Activated T-helper 1 cell treated with anti-CD3 and anti-CD28 coated beads, Interleukin-12 subunit alpha, Interleukin-12 subunit beta, Interleukin-2, Interleukin-4 antibody, amounts not matched to agents 30 ng/mL and 10 ng/mL and 1 ng/mL, durations not matched to agents 14 hours and 24 hours and 36 hours (primary cell): ENCODE measurements around the gene TRMT10C. TPM values are rescaled to one million over a fixed set of nuclear protein-coding genes. Genes with fewer than 3 reads are reported as not detected.
A peak's percentile ranks its signal among the peaks of the same experiment; 100 is the strongest.
"Not testable (repeated sequence)": the region's sequence is repeated elsewhere in the genome, so short reads cannot be mapped to it uniquely, and the experiment has no call there.

Experiments
- DNase-seq: peaks from one replicate; pipeline ENCODE4 v3.0.0; 2021; ENCODE audit warnings: low spot score
- H3K27ac Mint-ChIP-seq: one replicate; pipeline ENCODE4 v1.8.0; 2021; ENCODE audit warnings: mild to moderate bottlenecking, mixed read lengths
- H3K27me3 Mint-ChIP-seq: one replicate; pipeline ENCODE4 v1.8.0; 2022; ENCODE audit warnings: mild to moderate bottlenecking, moderate library complexity, mixed read lengths; ENCODE audit not compliant: insufficient read depth
- H3K36me3 Mint-ChIP-seq: one replicate; pipeline ENCODE4 v1.8.0; 2021; ENCODE audit warnings: low read depth, mixed read lengths
- H3K4me1 Mint-ChIP-seq: one replicate; pipeline ENCODE4 v1.8.0; 2021; ENCODE audit warnings: low read depth, mixed read lengths
- H3K4me3 Mint-ChIP-seq: one replicate; pipeline ENCODE4 v1.8.0; 2021; ENCODE audit warnings: mild to moderate bottlenecking, moderate library complexity, mixed read lengths
- H3K9me3 Mint-ChIP-seq: one replicate; pipeline ENCODE4 v1.8.0; 2021; ENCODE audit warnings: mixed read lengths
- intact Hi-C: fragments of 100-400 bp; cut with micrococcal nuclease; formaldehyde crosslinking; loops from one replicate; pipeline ENCODE4 v1.15.1; 2024
- total RNA-seq: library from RNA; stranded (reverse); gene quantifications from 2 replicates; pipeline ENCODE4 v1.2.3, GENCODE V29; 2022

The TRMT10C gene
- total RNA-seq, 1 donor from 2014 or later = 59.9 TPM

- intact Hi-C loops = loop anchor here (1.0 kb wide), 2 partner anchors 13 to 30 kb away; partner anchors contain the start of gene TRMT10C
- Mint-ChIP-seq H3K27me3 (no peaks in the 10 kb centered on the region), H3K36me3 (peaks cover 11% of the 10 kb centered on the region), H3K4me3 (peak overlapping the region; percentile 17), H3K9me3 (peaks cover 9% of the 10 kb centered on the region), H3K27ac (peak overlapping the region; percentile 34), H3K4me1 (peaks cover 35% of the 10 kb centered on the region)
- DNase-seq = no peak
Measured at GRCh38 chr3:101531473-101532086, 30.1 kb upstream of the TRMT10C start.

GRCh38 chr3:101532783-101533602 lies 28.7 kb upstream of the TRMT10C start:
- H3K4me1 Mint-ChIP-seq = peaks cover 35% of the 10 kb centered on the region
- no peak for DNase-seq
- H3K27me3 Mint-ChIP-seq = no peaks in the 10 kb centered on the region
- peaks cover 8% of the 10 kb centered on the region for H3K36me3 Mint-ChIP-seq
- H3K9me3 Mint-ChIP-seq = peaks cover 9% of the 10 kb centered on the region
- no peak overlapping the region for H3K27ac Mint-ChIP-seq
- no peak overlapping the region for H3K4me3 Mint-ChIP-seq
- intact Hi-C loops = no loop called here

- H3K9me3 Mint-ChIP-seq = peaks cover 9% of the 10 kb centered on the region
- DNase-seq = no peak
Measured at GRCh38 chr3:101533603-101533968, 28.1 kb upstream of the TRMT10C start.

GRCh38 chr3:101535221-101535620 lies 26.4 kb upstream of the TRMT10C start:
- intact Hi-C loops = no loop called here

More at GRCh38 chr3:101533603-101533968, 28.1 kb upstream of the TRMT10C start:
- H3K27me3 Mint-ChIP-seq = no peaks in the 10 kb centered on the region
- intact Hi-C loops = no loop called here
- H3K4me1 Mint-ChIP-seq = peaks cover 35% of the 10 kb centered on the region
- H3K36me3 Mint-ChIP-seq = peaks cover 8% of the 10 kb centered on the region
- H3K4me3 Mint-ChIP-seq = no peak overlapping the region
- no peak overlapping the region for H3K27ac Mint-ChIP-seq

GRCh38 chr3:101536266-101536665 lies 25.4 kb upstream of the TRMT10C start:
- H3K9me3 Mint-ChIP-seq = peaks cover 4% of the 10 kb centered on the region
- H3K27ac Mint-ChIP-seq = no peak overlapping the region
- peaks cover 13% of the 10 kb centered on the region for H3K4me1 Mint-ChIP-seq
- no peaks in the 10 kb centered on the region for H3K27me3 Mint-ChIP-seq
- intact Hi-C loops = no loop called here
- no peak overlapping the region for H3K4me3 Mint-ChIP-seq
- H3K36me3 Mint-ChIP-seq = no peaks in the 10 kb centered on the region
- DNase-seq = no peak

More at GRCh38 chr3:101535221-101535620, 26.4 kb upstream of the TRMT10C start:
- Mint-ChIP-seq H3K4me1 (peaks cover 24% of the 10 kb centered on the region), H3K9me3 (peaks cover 4% of the 10 kb centered on the region), H3K27me3 (no peaks in the 10 kb centered on the region), H3K27ac (no peak overlapping the region), H3K36me3 (no peaks in the 10 kb centered on the region), H3K4me3 (no peak overlapping the region)
- no peak for DNase-seq

GRCh38 chr3:101536955-101537354 lies 24.7 kb upstream of the TRMT10C start:
- H3K9me3 Mint-ChIP-seq, H3K27ac Mint-ChIP-seq, intact Hi-C loops, H3K4me3 Mint-ChIP-seq, H3K4me1 Mint-ChIP-seq, H3K36me3 Mint-ChIP-seq, H3K27me3 Mint-ChIP-seq, DNase-seq: not testable (repeated sequence)

- intact Hi-C loops = loop anchor here (1.0 kb wide), 2 partner anchors 25 to 30 kb away; no protein-coding TSS in a partner anchor
- peaks cover 5% of the 10 kb centered on the region for H3K36me3 Mint-ChIP-seq
- no peaks in the 10 kb centered on the region for H3K27me3 Mint-ChIP-seq
- peaks cover 29% of the 10 kb centered on the region for H3K4me1 Mint-ChIP-seq
- H3K27ac Mint-ChIP-seq = peak overlapping the region; percentile 58
- peaks cover 4% of the 10 kb centered on the region for H3K9me3 Mint-ChIP-seq
- peak overlapping the region; percentile 40 for H3K4me3 Mint-ChIP-seq
- no peak for DNase-seq
Measured at GRCh38 chr3:101542957-101543356, 18.7 kb upstream of the TRMT10C start.

- Mint-ChIP-seq H3K4me3 (no peak overlapping the region), H3K36me3 (peaks cover 5% of the 10 kb centered on the region), H3K4me1 (peaks cover 29% of the 10 kb centered on the region), H3K27me3 (no peaks in the 10 kb centered on the region), H3K9me3 (peaks cover 4% of the 10 kb centered on the region), H3K27ac (peak overlapping the region; percentile 71)
- intact Hi-C loops = loop anchor here (1.0 kb wide), 1 partner anchor 14 kb away; no protein-coding TSS in a partner anchor
- DNase-seq = no peak
Measured at GRCh38 chr3:101544161-101544850, 17.4 kb upstream of the TRMT10C start.

GRCh38 chr3:101548527-101549105 lies 13.1 kb upstream of the TRMT10C start:
- no peak for DNase-seq
- intact Hi-C loops = no loop called here
- Mint-ChIP-seq H3K27me3 (no peaks in the 10 kb centered on the region), H3K9me3 (no peaks in the 10 kb centered on the region), H3K4me3 (no peak overlapping the region), H3K4me1 (peaks cover 11% of the 10 kb centered on the region), H3K27ac (no peak overlapping the region), H3K36me3 (peaks cover 5% of the 10 kb centered on the region)

GRCh38 chr3:101549473-101549872 lies 12.2 kb upstream of the TRMT10C start:
- intact Hi-C loops = no loop called here
- DNase-seq = no peak
- H3K4me3 Mint-ChIP-seq = no peak overlapping the region
- H3K9me3 Mint-ChIP-seq = no peaks in the 10 kb centered on the region
- no peaks in the 10 kb centered on the region for H3K27me3 Mint-ChIP-seq
- H3K27ac Mint-ChIP-seq = no peak overlapping the region
- H3K36me3 Mint-ChIP-seq = no peaks in the 10 kb centered on the region
- H3K4me1 Mint-ChIP-seq = peaks cover 2% of the 10 kb centered on the region

- not testable (repeated sequence) for H3K27ac Mint-ChIP-seq, H3K36me3 Mint-ChIP-seq
Measured at GRCh38 chr3:101551359-101552081, 10.1 kb upstream of the TRMT10C start.

GRCh38 chr3:101553381-101553780 lies 8.3 kb upstream of the TRMT10C start:
- H3K27ac Mint-ChIP-seq, H3K9me3 Mint-ChIP-seq, H3K4me1 Mint-ChIP-seq, H3K4me3 Mint-ChIP-seq, intact Hi-C loops, DNase-seq, H3K36me3 Mint-ChIP-seq: not testable (repeated sequence)
- peaks cover 15% of the 10 kb centered on the region for H3K27me3 Mint-ChIP-seq

More at GRCh38 chr3:101551359-101552081, 10.1 kb upstream of the TRMT10C start:
- H3K9me3 Mint-ChIP-seq, H3K27me3 Mint-ChIP-seq, H3K4me3 Mint-ChIP-seq, DNase-seq, H3K4me1 Mint-ChIP-seq, intact Hi-C loops: not testable (repeated sequence)
